ENCODE measurements around the gene RNF41. TPM values are rescaled to one million over a fixed set of nuclear protein-coding genes. Genes with fewer than 3 reads are reported as not detected.

The RNF41 gene
- total RNA-seq, 2 donors from 2014 or later = 66.6 to 76.5 TPM

DNA sequence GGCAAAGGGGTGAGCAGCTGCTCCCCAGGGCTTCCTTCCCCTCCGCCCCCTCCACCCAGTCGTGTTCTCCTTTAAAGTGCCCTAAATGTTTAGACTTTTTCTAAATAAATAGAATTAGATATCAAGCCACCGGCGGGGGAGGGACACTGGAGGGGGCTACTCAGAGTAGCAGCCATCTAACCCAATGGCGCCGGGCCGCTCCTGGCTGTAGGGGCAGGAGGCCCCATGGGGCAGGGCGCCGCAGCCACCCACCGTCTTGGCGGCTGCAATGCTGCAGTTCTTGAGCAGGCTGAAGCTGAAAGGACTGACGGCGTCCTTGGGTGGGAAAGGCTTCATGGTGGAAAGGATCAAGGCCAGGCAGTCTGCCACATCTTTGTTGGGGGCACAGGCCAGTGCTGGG, 21.3 kb upstream of the RNF41 start:
- TF ChIP-seq, protein P1, sequence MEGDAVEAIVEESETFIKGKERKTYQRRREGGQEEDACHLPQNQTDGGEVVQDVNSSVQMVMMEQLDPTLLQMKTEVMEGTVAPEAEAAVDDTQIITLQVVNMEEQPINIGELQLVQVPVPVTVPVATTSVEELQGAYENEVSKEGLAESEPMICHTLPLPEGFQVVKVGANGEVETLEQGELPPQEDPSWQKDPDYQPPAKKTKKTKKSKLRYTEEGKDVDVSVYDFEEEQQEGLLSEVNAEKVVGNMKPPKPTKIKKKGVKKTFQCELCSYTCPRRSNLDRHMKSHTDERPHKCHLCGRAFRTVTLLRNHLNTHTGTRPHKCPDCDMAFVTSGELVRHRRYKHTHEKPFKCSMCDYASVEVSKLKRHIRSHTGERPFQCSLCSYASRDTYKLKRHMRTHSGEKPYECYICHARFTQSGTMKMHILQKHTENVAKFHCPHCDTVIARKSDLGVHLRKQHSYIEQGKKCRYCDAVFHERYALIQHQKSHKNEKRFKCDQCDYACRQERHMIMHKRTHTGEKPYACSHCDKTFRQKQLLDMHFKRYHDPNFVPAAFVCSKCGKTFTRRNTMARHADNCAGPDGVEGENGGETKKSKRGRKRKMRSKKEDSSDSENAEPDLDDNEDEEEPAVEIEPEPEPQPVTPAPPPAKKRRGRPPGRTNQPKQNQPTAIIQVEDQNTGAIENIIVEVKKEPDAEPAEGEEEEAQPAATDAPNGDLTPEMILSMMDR (IDR thresholded peaks at IDR 0.05) = no peak
- Histone ChIP-seq H3K4me3 (no peak overlapping the region), H3K4me1 (ENCODE audit: control insufficient read depth in 1 of 2, low read depth in 2 of 2) (no peaks in the 10 kb centered on the region), H3K27ac (no peak overlapping the region), H3K27me3 (replicated peaks; ENCODE audit: insufficient read depth) (no peaks in the 10 kb centered on the region), H3K9me3 (no peaks in the 10 kb centered on the region), H3K36me3 (peaks cover 75% of the 10 kb centered on the region)
- ATAC-seq (ENCODE audit: insufficient number of reproducible peaks, low FRiP score, low read depth) = no peak
- no peak for DNase-seq (ENCODE audit: low spot score)

DNA sequence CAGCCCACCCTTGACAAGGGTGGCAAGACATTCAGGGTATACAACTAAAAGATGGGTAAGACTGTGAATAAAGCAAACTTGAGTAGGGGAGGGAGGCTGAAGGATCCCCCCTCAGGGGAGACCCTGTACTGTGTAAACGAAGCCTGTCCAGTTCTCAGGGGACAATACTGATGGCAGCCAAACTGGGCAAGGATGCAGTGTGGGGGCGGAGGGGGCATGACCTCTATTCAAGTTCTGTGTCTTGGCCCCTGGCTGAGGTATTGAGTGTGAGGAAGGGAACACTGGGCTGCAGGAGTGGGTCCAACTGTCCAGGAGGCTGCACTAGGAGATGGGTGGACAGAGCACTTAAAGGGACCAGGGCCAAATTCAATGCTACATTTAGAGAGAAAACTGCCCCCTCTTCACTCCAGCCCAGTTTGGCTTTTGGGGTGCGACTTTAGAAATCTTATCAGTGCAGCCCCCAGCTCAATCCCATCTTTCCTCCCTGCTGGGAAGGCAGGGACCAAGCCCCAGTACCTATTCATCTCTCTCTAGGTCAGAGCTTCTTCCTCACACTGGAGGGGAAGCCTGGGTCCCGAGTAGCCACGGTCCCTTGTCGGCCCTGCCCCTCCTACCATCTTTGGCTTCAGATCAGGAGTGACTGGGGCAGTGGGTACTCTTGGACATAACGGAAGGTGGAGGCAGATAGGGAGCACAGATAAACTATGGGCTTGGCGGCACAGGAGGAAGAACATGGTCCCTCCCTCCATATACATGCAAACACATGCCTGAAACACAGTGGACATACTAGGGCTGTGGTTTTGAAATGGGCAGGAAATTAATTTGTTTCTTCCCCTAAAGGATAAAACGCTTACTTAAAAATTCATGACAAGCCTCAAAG, 19.9 kb upstream of the RNF41 start:
- H3K36me3 ChIP-seq = peaks cover 64% of the 10 kb centered on the region
- TF ChIP-seq, protein P1 (IDR thresholded peaks at IDR 0.05) = no peak

DNA sequence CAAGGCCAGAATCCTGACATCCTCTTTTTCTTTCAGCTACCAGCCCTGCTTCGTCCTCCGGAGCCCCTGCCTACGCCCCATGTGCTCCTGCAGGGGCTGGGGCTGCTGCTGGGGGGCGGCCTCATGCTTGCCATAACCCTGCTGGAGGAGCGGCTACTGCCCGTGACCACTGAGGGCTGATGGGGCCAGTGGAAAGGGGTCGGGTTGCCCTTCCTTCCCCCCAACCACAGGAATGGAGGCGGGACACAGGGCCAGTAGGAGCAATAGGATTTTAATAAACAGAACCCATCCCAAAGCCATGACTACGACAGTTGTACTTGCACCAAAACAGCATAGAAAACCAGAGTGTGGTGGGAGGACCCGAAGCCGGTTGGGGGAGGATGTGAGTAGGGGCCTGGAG, 15.8 kb upstream of the RNF41 start:
- H3K27ac ChIP-seq = no peak overlapping the region
- peaks cover 27% of the 10 kb centered on the region for H3K36me3 ChIP-seq
- TF ChIP-seq, protein P1 (IDR thresholded peaks at IDR 0.05) = no peak

More for the DNA sequence above, 19.9 kb upstream of the RNF41 start:
- Histone ChIP-seq H3K27ac (no peak overlapping the region), H3K4me1 (ENCODE audit: control insufficient read depth in 1 of 2, low read depth in 2 of 2) (no peaks in the 10 kb centered on the region), H3K4me3 (no peak overlapping the region), H3K27me3 (replicated peaks; ENCODE audit: insufficient read depth) (no peaks in the 10 kb centered on the region), H3K9me3 (no peaks in the 10 kb centered on the region)
- DNase-seq (ENCODE audit: low spot score) (no peak), ATAC-seq (ENCODE audit: insufficient number of reproducible peaks, low FRiP score, low read depth) (no peak)

DNA sequence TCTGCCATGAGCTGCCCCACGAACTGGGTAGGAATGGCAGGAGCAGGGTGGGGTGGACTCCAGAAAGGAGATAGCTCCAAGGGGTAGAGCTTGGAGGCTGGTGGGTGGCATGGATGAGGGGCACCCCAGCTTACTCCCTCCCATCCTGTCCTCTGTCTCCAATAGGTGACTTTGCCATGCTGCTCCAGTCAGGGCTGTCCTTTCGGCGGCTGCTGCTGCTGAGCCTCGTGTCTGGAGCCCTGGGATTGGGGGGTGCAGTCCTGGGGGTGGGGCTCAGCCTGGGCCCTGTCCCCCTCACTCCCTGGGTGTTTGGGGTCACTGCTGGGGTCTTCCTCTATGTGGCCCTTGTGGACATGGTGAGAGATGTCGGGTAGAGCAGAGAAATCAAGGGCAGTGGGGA, 15.3 kb upstream of the RNF41 start:
- H3K27ac ChIP-seq = no peak overlapping the region
- no peaks in the 10 kb centered on the region for H3K27me3 ChIP-seq (replicated peaks; ENCODE audit: insufficient read depth)
- peaks cover 27% of the 10 kb centered on the region for H3K36me3 ChIP-seq
- DNase-seq (ENCODE audit: low spot score) = no peak
- H3K9me3 ChIP-seq = no peaks in the 10 kb centered on the region
- no peak overlapping the region for H3K4me3 ChIP-seq
- TF ChIP-seq, protein P1 (IDR thresholded peaks at IDR 0.05) = no peak
- ATAC-seq (ENCODE audit: insufficient number of reproducible peaks, low FRiP score, low read depth) = no peak
- H3K4me1 ChIP-seq (ENCODE audit: control insufficient read depth in 1 of 2, low read depth in 2 of 2) = no peaks in the 10 kb centered on the region

More for the DNA sequence above, 15.8 kb upstream of the RNF41 start:
- no peaks in the 10 kb centered on the region for H3K27me3 ChIP-seq (replicated peaks; ENCODE audit: insufficient read depth)
- no peaks in the 10 kb centered on the region for H3K4me1 ChIP-seq (ENCODE audit: control insufficient read depth in 1 of 2, low read depth in 2 of 2)
- ATAC-seq (ENCODE audit: insufficient number of reproducible peaks, low FRiP score, low read depth) = no peak
- no peaks in the 10 kb centered on the region for H3K9me3 ChIP-seq
- no peak overlapping the region for H3K4me3 ChIP-seq
- DNase-seq (ENCODE audit: low spot score) = no peak

DNA sequence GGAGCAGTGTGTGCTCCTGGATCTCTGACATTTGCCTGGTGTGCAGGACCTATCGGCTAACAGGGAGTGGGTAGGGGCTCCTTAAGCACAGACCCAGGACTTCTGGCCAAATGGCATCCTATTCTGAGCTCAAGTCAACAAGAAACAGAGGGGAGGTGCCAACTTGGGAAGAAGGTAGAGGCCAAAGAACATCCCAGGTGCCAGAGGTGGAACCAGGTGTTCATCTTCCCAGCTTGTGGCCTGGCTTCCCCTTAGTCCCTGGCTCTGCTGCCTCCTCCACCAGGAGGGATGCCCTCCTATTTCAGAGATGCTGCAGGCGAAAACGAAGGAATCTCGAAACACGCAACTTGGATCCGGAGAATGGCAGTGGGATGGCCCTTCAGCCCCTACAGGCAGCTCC, 14.4 kb upstream of the RNF41 start:
- DNase-seq (ENCODE audit: low spot score) = no peak
- ATAC-seq (ENCODE audit: insufficient number of reproducible peaks, low FRiP score, low read depth) = no peak
- H3K27me3 ChIP-seq (replicated peaks; ENCODE audit: insufficient read depth) = no peaks in the 10 kb centered on the region

More for the DNA sequence above, 14.4 kb upstream of the RNF41 start:
- Histone ChIP-seq H3K36me3 (peaks cover 20% of the 10 kb centered on the region), H3K4me1 (ENCODE audit: control insufficient read depth in 1 of 2, low read depth in 2 of 2) (no peaks in the 10 kb centered on the region), H3K27ac (no peak overlapping the region), H3K9me3 (no peaks in the 10 kb centered on the region), H3K4me3 (no peak overlapping the region)
- TF ChIP-seq, protein P1 (IDR thresholded peaks at IDR 0.05) = no peak
